ENCODE data around the gene UBL3. TPM values are rescaled to one million over a fixed set of nuclear protein-coding genes. Genes with fewer than 3 reads are reported as not detected.

The UBL3 gene
- total and polyA plus RNA-seq, 8 donors, result 37.2 to 50.4 (median 44.3) TPM

DNA sequence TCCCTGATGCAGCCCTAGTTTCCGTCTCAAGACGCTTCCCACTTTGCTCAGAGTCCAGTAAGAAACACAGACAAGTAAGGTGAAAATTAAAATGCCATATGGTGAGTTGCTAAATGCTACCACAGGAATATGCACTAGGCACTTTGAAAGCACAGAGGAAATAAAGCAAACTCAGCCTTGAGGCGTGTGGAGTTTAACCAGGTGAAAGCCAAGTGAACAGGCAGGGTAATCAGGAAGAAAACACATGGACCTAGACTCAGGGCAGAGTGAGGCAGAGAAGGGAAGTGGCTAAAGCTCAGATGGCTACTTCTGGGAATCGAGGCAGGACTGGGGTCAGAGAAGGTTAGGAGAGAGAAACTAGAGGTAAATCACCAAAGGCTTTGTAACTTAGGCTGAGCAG is 5.4 kb upstream of the UBL3 start:
- TF ChIP-seq, protein P1, sequence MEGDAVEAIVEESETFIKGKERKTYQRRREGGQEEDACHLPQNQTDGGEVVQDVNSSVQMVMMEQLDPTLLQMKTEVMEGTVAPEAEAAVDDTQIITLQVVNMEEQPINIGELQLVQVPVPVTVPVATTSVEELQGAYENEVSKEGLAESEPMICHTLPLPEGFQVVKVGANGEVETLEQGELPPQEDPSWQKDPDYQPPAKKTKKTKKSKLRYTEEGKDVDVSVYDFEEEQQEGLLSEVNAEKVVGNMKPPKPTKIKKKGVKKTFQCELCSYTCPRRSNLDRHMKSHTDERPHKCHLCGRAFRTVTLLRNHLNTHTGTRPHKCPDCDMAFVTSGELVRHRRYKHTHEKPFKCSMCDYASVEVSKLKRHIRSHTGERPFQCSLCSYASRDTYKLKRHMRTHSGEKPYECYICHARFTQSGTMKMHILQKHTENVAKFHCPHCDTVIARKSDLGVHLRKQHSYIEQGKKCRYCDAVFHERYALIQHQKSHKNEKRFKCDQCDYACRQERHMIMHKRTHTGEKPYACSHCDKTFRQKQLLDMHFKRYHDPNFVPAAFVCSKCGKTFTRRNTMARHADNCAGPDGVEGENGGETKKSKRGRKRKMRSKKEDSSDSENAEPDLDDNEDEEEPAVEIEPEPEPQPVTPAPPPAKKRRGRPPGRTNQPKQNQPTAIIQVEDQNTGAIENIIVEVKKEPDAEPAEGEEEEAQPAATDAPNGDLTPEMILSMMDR (IDR thresholded peaks at IDR 0.05), result no peak
- Histone ChIP-seq H3K4me3 (no peak overlapping the region), H3K4me1 (peaks cover 0 to 12% of the 10 kb centered on the region in 2 donors), H3K27me3 (no peaks in the 10 kb centered on the region), H3K27ac (peak overlapping the region in 1 of 2 donors; percentile 26), H3K9me3 (no peaks in the 10 kb centered on the region), H3K36me3 (no peaks in the 10 kb centered on the region)
- ATAC-seq, result peak; percentile 11
- intact Hi-C loops (cut with DNase I), result no loop called here
- no peak for DNase-seq

DNA sequence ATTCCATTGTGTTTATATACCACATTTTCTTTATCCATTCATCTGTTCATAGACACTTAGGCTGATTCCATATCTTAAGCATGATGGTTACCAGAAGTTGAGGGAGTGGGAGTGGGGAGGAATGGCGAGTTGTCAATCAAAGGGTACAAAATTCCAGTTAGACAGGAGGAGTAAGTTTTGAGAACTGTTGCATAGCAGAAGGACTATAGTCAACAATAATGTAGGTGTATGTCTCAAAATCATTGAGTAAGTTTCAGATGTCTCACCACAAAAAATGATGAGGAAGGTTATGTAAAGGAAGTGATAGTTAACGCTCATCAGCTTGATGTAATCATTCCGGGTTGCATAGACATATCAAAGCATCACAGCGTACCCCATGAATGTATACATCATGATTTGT is 4.6 kb upstream of the UBL3 start:
- Histone ChIP-seq H3K36me3 (no peaks in the 10 kb centered on the region), H3K4me1 (peaks cover 0 to 14% of the 10 kb centered on the region in 2 donors), H3K27ac (no peak overlapping the region), H3K9me3 (no peaks in the 10 kb centered on the region), H3K27me3 (no peaks in the 10 kb centered on the region), H3K4me3 (no peak overlapping the region)
- ATAC-seq (no peak), DNase-seq (no peak)
- TF ChIP-seq, protein P1 (IDR thresholded peaks at IDR 0.05), result no peak
- intact Hi-C loops (cut with DNase I), result no loop called here

DNA sequence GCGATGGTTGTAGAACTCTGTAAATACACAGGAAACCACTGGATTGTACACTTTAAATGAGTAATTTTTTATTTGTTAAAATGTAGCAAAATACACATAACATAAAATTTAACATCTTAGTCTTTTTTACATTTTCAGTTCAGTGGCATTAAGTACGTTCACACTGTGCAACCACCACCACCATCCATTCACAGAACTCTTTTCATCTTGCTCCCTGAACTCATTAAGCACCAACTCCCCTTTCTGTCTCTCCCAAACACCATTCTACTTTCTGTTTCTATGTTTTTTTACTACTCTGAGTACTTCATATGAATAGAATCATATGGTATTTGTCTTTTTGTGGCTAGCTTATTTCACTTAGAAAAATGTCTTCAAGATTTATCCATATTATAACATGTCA is 2.7 kb upstream of the UBL3 start:
- H3K27ac ChIP-seq, result no peak overlapping the region
- intact Hi-C loops (cut with DNase I), result no loop called here
- H3K4me3 ChIP-seq, result no peak overlapping the region
- ATAC-seq (no peak), DNase-seq (no peak)
- no peaks in the 10 kb centered on the region for H3K36me3 ChIP-seq
- no peaks in the 10 kb centered on the region for H3K27me3 ChIP-seq
- TF ChIP-seq, protein P1 (IDR thresholded peaks at IDR 0.05), result no peak
- H3K4me1 ChIP-seq, result peaks cover 0 to 14% of the 10 kb centered on the region in 2 donors
- H3K9me3 ChIP-seq, result no peaks in the 10 kb centered on the region

DNA sequence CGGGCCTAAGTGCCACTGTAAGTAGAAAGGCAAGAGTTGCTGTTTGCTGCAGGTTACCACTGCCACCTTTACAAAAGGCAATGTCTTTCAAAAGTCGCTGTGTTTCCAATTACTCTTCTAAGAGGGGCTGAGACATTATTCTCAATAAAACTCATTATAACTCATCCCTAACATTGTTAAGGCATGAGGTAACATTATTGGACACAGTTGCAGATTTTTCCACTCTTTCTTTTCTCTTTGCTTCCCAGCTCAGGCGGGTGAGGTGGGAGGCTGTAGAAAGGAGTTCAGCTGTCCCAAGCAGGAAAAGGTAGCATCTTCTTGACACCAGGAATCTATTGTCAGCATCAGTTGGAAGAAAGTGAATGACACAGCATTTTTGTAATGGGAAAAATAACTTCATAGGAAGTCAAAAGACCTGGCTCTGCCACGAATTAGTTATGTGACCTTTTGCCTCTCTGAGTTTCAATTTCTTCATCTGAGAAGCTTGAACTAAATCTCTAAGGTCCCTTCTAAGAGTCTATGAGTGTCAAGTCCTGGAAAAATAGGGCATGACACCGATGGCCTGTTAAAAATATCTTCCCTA is 2.1 kb upstream of the UBL3 start:
- Histone ChIP-seq H3K27me3 (no peaks in the 10 kb centered on the region), H3K4me1 (peaks cover 0 to 14% of the 10 kb centered on the region in 2 donors), H3K9me3 (no peaks in the 10 kb centered on the region), H3K27ac (no peak overlapping the region), H3K36me3 (no peaks in the 10 kb centered on the region), H3K4me3 (no peak overlapping the region)
- ATAC-seq, result no peak
- TF ChIP-seq, protein P1 (IDR thresholded peaks at IDR 0.05), result no peak
- no peak for DNase-seq
- intact Hi-C loops (cut with DNase I), result no loop called here

DNA sequence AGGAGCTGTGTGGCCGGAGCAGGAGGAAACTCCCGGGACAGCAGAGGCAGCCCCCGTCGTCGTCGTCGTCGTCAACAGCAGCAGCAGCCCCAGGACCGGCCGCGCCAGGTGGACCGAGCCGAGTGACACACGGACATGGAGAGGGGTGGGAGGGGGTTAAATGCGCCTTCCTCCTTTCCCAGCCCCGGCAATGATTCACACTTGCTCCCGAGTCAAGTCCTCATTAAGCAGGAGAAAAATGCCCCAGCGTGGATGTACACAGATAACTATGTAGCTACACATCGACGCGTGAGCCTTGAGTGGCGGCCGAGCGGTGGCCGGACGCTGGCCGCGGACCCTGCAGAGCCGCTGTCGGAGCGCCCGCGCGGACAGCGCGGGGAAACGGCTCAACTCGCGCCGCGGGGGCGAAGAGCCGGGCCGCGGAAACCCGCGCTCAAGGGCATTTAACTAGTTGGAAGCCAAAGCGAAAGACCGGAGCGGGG is 645 bp downstream of the UBL3 start:
- intact Hi-C loops (cut with DNase I), result loop anchor here in 1 of 2 donors (5.0 kb wide), 1 partner anchor 263 kb away; no protein-coding TSS in a partner anchor
- ATAC-seq, result peak; percentile 45
- H3K27ac ChIP-seq, result peak overlapping the region; percentile 96 to 99
- TF ChIP-seq, protein P1 (IDR thresholded peaks at IDR 0.05), result no peak
- H3K4me3 ChIP-seq, result peak overlapping the region; percentile 52 to 88
- H3K4me1 ChIP-seq, result peaks cover 15 to 31% of the 10 kb centered on the region in 2 donors
- no peaks in the 10 kb centered on the region for H3K9me3 ChIP-seq
- H3K27me3 ChIP-seq, result no peaks in the 10 kb centered on the region
- DNase-seq, result peak; percentile 67 to 92 (median 76)
- no peaks in the 10 kb centered on the region for H3K36me3 ChIP-seq
